ENCODE results near the gene TBC1D2B. TPM values are rescaled to one million over a fixed set of nuclear protein-coding genes. Genes with fewer than 3 reads are reported as not detected.
"Not testable (repeated sequence)": the region's sequence is repeated elsewhere in the genome, so short reads cannot be mapped to it uniquely, and the experiment has no call there.

The TBC1D2B gene
- total RNA-seq, 1 experiment from 2014 or later: 15.9 TPM

DNA sequence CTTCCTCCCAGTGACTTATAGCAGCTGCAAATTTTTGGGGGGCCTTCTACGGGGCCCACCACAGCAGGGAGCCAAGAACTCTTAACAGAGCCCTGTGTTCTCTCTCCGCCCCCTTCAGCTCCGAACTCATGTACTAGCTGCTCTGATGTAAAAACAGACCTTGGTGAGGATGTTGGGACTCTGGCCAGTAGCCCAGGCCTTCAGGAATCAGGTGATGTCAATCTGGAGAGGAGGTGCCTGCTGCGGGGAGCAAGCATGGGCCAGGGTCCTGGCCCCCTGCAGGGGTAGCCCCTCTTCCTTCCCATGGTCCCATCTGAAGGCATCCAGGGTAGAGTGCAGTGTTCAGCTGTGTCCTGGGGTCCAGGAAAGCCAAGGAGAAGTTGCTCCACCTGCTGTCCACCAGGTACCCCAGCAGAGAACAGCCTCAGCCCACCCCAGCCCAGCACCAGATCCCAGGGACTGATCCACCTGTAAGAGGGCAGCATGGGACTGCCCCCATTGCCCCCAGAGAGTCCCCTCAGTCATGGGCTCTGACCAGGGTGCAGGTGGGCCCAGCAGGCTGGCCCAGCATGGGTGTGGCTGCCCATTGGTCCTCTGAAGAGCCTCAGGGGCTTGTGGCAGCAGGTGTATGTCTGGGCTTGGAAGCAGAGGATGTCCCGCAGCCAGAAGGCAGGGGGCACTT, 126.3 kb downstream of the TBC1D2B start:
- DNase-seq (ENCODE audit: low read depth): not testable (repeated sequence)

DNA sequence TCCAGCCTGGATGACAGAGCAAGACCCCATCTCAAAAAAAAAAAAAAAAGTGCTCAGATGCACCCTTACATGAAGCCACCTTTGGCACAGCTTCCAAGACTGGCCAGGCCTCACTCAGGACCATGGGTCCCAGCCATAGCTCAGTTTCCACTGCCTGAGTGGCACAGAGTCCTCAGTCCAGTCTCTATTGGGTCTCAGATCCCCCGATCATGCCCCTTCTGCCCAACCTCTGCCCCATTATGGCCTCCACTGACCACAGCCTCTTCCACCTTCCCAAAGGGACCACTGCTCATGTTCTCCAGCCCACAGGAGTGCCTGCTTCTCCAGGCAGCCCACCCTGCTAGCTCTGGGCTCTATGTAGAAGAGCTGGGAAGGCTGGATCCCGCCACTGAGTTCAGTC, 127.0 kb downstream of the TBC1D2B start:
- DNase-seq (ENCODE audit: low read depth): not testable (repeated sequence)

DNA sequence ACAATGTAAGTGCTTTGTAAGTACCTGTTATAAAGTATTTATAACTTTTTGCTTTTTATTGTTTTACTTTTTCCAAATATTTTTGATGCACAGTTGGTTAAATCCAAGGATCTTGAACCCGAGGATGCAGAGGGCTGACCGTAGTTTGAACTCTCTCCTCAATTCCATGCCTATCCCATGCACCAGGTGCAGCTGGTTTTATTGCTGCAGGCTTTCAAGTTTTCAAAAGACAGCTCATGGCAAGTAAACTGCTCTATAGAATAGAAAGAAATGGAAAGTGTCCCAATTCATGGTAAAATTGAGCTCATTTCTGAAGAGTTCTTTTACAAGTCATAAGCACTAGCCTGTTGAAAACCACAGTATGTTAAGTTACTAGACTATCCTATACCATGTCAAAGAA, 131.9 kb downstream of the TBC1D2B start:
- DNase-seq (ENCODE audit: low read depth): no peak

Small RNAs within 50 kb of the gene (small RNA-seq; reads per million reads assigned to genes)
- not detected for gene RF00092

Other genes starting within 250 kb of the TBC1D2B start
- gene SH2D7, start 14.8 kb upstream of the TBC1D2B start, total RNA-seq (2014; rRNA removed; shearing (Covaris generic)): not detected in 2 replicates
- 0.08 TPM in 1 of 2 replicates, not detected in the other for gene CIB2, start 53.7 kb upstream of the TBC1D2B start, total RNA-seq (2014; rRNA removed; shearing (Covaris generic))
- gene IDH3A, start 71.7 kb upstream of the TBC1D2B start, total RNA-seq (2014; rRNA removed; shearing (Covaris generic)): 48.9 and 74.8 TPM in 2 replicates
- 0.20 and 0.24 TPM in 2 replicates for gene ACSBG1, start 156.9 kb upstream of the TBC1D2B start, total RNA-seq (2014; rRNA removed; shearing (Covaris generic))
- gene DNAJA4, start 186.9 kb upstream of the TBC1D2B start, total RNA-seq (2014; rRNA removed; shearing (Covaris generic)): not detected in 2 replicates
- 87.7 and 90.9 TPM in 2 replicates for gene SKIC8, start 221.9 kb upstream of the TBC1D2B start, total RNA-seq (2014; rRNA removed; shearing (Covaris generic))

Measured in HT1080 (cell line).